Myometrial cell (primary cell): Measurements from ENCODE around the gene OR1E1. TPM values are rescaled to one million over a fixed set of nuclear protein-coding genes. Genes with fewer than 3 reads are reported as not detected.

Experiments used
- total RNA-seq: library from RNA; depleted of rRNA; stranded (reverse); fragments of >200 nt; gene quantifications from 2 replicates; pipeline ENCODE4 v1.2.3, GENCODE V29; 2015

Gene OR1E1, protein sequence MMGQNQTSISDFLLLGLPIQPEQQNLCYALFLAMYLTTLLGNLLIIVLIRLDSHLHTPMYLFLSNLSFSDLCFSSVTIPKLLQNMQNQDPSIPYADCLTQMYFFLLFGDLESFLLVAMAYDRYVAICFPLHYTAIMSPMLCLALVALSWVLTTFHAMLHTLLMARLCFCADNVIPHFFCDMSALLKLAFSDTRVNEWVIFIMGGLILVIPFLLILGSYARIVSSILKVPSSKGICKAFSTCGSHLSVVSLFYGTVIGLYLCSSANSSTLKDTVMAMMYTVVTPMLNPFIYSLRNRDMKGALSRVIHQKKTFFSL
- total RNA-seq = not detected in 2 replicates

DNA sequence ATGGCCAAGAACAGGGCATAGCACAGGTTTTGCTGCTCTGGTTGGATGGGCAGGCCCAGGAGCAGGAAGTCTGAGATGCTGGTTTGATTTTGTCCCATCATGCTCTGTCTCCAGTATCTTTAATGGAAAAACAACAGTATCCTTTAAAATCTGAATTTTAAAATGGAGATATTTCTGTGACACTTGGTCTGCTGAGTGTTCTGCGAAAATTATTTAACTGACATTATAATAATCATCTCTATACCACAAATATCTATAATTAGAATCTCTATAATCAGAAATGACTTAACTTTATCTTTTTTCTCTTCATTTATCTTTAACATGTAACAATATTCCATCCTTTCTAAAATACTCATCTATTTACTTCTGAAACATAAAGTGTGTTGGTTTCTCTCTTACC is at the start of gene OR1E1:
Gene OR1E1, minus strand, starts transcription at position 101 of the 400 bp plus-strand sequence. Its CDS starts 0 bp downstream, at position 101.

DNA sequence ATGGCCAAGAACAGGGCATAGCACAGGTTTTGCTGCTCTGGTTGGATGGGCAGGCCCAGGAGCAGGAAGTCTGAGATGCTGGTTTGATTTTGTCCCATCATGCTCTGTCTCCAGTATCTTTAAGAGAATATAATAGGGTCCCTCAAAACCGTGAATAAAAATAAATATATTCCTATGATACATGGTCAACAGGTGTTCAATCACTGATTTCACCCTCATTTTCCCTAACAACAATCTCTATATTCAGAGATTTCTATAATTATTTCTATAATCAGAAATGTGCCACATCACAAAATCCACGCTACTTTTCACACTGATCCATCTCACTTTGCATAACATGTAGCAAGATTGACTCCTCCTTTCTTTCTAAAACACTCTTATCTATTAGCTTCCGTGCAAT is 35.5 kb upstream of the OR1E1 start, which contains the start of gene OR1E2:
Gene OR1E2, minus strand, starts transcription at position 101 of the 400 bp plus-strand sequence. Its CDS starts 0 bp downstream, at position 101.

DNA sequence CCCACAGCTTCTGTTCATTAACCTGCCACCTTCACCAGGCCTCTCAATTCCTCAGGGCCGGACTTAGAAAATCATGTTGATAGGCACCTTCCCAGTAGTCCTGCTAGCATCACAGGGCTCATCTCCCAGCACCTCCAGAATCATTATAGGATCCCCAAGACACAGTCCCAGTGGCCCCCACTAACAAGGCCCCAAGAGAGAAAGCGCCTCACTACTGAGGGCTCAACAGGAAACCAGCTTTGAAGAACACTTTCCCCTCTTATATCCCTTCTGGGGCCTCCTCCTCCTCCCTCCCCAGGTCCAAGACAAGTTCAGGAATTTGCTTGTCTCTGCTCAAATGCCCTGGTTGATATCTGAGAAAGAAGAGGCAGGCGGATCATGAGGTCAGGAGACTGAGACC is 12.9 kb upstream of the OR1E1 start, which contains the start of gene OR3A3:
Gene OR3A3, plus strand, starts transcription at position 301 of the 400 bp plus-strand sequence.

DNA sequence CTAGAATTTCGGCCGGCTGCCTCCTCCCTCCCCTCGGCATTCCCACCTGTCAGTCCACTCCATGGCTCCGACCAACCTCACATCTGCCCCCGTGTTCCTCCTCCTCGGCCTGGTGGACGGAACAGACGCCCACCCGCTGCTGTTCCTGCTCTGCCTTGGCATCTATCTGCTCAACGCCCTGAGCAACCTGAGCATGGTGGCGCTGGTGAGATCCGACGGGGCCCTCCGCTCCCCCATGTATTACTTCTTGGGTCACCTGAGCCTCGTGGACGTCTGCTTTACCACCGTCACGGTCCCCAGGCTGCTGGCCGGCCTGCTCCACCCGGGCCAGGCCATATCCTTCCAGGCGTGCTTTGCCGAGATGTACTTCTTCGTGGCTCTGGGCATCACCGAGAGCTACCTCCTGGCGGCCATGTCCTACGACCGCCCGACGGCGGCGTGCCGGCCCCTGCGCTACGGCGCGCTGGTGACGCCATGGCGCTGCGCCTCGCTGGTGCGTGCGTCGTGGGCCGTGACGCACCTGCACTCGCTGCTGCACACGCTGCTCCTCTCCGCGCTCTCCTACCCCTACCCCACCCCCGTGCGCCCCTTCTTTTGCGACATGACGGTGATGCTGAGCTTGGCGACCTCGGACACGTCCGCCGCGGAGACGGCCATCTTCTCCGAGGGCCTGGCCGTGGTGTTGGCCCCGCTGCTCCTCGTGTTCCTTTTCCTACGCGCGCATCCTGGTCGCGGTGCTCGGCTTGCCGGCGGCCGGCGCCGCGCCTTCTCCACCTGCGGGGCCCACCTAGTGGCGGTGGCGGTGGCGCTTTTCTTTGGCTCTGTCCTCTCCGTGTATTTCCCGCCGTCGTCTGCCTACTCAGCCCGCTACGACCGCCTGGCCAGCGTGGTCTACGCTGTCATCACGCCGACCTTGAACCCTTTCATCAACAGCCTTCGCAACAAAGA is 12.1 kb downstream of the OR1E1 start, which contains the start of gene OR3A2:
Gene OR3A2, minus strand, starts transcription at position 440 of the 948 bp plus-strand sequence.

Other genes with a start within 250 kb of the OR1E1 start
- not detected in 2 replicates for gene OR1A2, start 200.9 kb downstream of the OR1E1 start, total RNA-seq
- gene OR1A1, start 190.7 kb downstream of the OR1E1 start, total RNA-seq = not detected in 2 replicates
- gene OR3A1, start 100.0 kb downstream of the OR1E1 start, total RNA-seq = not detected in 2 replicates
- gene OR3A2, start 12.1 kb downstream of the OR1E1 start, total RNA-seq = not detected in 2 replicates
- gene OR3A3, start 13.0 kb upstream of the OR1E1 start, total RNA-seq = not detected in 2 replicates
- gene OR1E2, start 35.4 kb upstream of the OR1E1 start, total RNA-seq = not detected in 2 replicates
- 0.71 TPM in 1 of 2 replicates, not detected in the other for gene SPATA22, start 73.4 kb upstream of the OR1E1 start, total RNA-seq
- 1.2 and 1.6 TPM in 2 replicates for gene ASPA, start 77.6 kb upstream of the OR1E1 start, total RNA-seq
- gene TRPV3, start 159.4 kb upstream of the OR1E1 start, total RNA-seq = 0.53 and 6.6 TPM in 2 replicates
- gene TRPV1, start 211.0 kb upstream of the OR1E1 start, total RNA-seq = 0.58 and 1.2 TPM in 2 replicates
- gene SHPK, start 237.8 kb upstream of the OR1E1 start, total RNA-seq = 12.8 and 13.0 TPM in 2 replicates
- gene CTNS, start 238.3 kb upstream of the OR1E1 start, total RNA-seq = 20.0 and 23.9 TPM in 2 replicates